H1 (cell line): Measurements from ENCODE around the gene PRKD3. TPM values are rescaled to one million over a fixed set of nuclear protein-coding genes. Genes with fewer than 3 reads are reported as not detected.

ENCODE experiments used
- CTCF ChIA-PET: fragments of 300-600 bp; sonication (Branson Sonifier 250); formaldehyde crosslinking; loops from one replicate; lab custom pipeline; 2021; ENCODE audit not compliant: partially characterized antibody; lab: Charles Lee
- POLR2A ChIA-PET: fragments of 300-600 bp; sonication (Branson Sonifier 250); formaldehyde crosslinking; loops from one replicate; lab custom pipeline; 2021; ENCODE audit warnings: inconsistent platforms; ENCODE audit not compliant: partially characterized antibody; lab: Charles Lee
- DNase-seq, 2 experiments: peaks; one replicate each; pipeline versions ENCODE4 v3.0.0 to v3.0.0-alpha.2; 2010 to 2022; ENCODE audit warnings: low spot score in 2 of 2, low read depth in 1 of 2, mixed read lengths in 1 of 2
- FAIRE-seq: peaks from 2 replicates; lab custom pipeline; 2011; peaks lifted over from hg19 to GRCh38; lab: Jason Lieb, UNC
- H2AFZ ChIP-seq: 2 replicates; pipeline ENCODE4 v1.8.1; 2012; ENCODE audit warnings: low read length, inconsistent platforms
- H2AK5ac ChIP-seq: 2 replicates; pipeline ENCODE4 v1.6.1; 2013; ENCODE audit warnings: low read depth, low read length
- H2BK120ac ChIP-seq: replicated peaks from 2 replicates; pipeline ENCODE3; 2013; ENCODE audit warnings: low read depth, low read length, inconsistent platforms
- H2BK12ac ChIP-seq: 2 replicates; pipeline ENCODE4 v1.6.1; 2013; ENCODE audit warnings: low read depth, low read length
- H2BK15ac ChIP-seq: 2 replicates; pipeline ENCODE4 v1.6.1; 2013; ENCODE audit warnings: low read length
- H2BK20ac ChIP-seq: 2 replicates; pipeline ENCODE4 v1.6.1; 2013; ENCODE audit warnings: low read length
- H2BK5ac ChIP-seq: 2 replicates; pipeline ENCODE4 v1.6.1; 2013; ENCODE audit warnings: low read depth, low read length
- H3K14ac ChIP-seq: 2 replicates; pipeline ENCODE4 v1.6.1; 2013; ENCODE audit warnings: inconsistent platforms; ENCODE audit not compliant: insufficient read length
- H3K18ac ChIP-seq: 2 replicates; pipeline ENCODE4 v1.6.1; 2013; ENCODE audit warnings: low read length; ENCODE audit errors: extremely low read depth
- H3K23ac ChIP-seq: 2 replicates; pipeline ENCODE4 v1.6.1; 2013; ENCODE audit warnings: inconsistent platforms; ENCODE audit not compliant: insufficient read length
- H3K23me2 ChIP-seq: 2 replicates; pipeline ENCODE4 v1.6.1; 2013; ENCODE audit warnings: low read depth, low read length
- H3K27ac ChIP-seq: 2 replicates; pipeline ENCODE4 v1.6.1; 2011; ENCODE audit warnings: low read depth, low read length, inconsistent platforms
- H3K27me3 ChIP-seq, 4 experiments: replicated peaks in 1 of 4; 1 replicate in 1 of 4; 2 replicates in 3 of 4; pipeline versions ENCODE4 v1.6.1 to v1.8.1; 2011 to 2013; ENCODE audit warnings: low read length in 3 of 4, mild to moderate bottlenecking in 3 of 4, inconsistent platforms in 2 of 4, mixed read lengths in 2 of 4, moderate library complexity in 1 of 4; ENCODE audit not compliant: control insufficient read depth in 3 of 4, insufficient read depth in 3 of 4; ENCODE audit errors: extremely low read depth in 1 of 4
- H3K36me3 ChIP-seq, 4 experiments: 2 replicates each; pipeline versions ENCODE4 v1.6.1 to v1.8.1; 2011 to 2013; ENCODE audit warnings: mild to moderate bottlenecking in 4 of 4, low read length in 3 of 4, moderate library complexity in 2 of 4, control low read depth in 1 of 4, inconsistent platforms in 1 of 4; ENCODE audit not compliant: insufficient read depth in 4 of 4, control insufficient read depth in 2 of 4
- H3K4ac ChIP-seq: replicated peaks from 2 replicates; pipeline ENCODE3; 2013; ENCODE audit warnings: low read length, low read depth, mixed read lengths, inconsistent platforms; ENCODE audit not compliant: insufficient read length
- H3K4me1 ChIP-seq, 4 experiments: replicated peaks in 1 of 4; 1 replicate in 1 of 4; 2 replicates in 3 of 4; pipeline versions ENCODE4 v1.6.1 to v1.8.1; 2011 to 2013; ENCODE audit warnings: low read length in 3 of 4, inconsistent platforms in 2 of 4, mixed read lengths in 1 of 4; ENCODE audit not compliant: insufficient read depth in 4 of 4, control insufficient read depth in 3 of 4
- H3K4me2 ChIP-seq, 2 experiments: 2 replicates each; pipeline versions ENCODE4 v1.6.1 to v1.8.1; 2011 to 2013; ENCODE audit warnings: low read depth in 2 of 2, low read length in 2 of 2, control low read depth in 1 of 2, inconsistent platforms in 1 of 2, mild to moderate bottlenecking in 1 of 2; ENCODE audit not compliant: insufficient read depth in 1 of 2
- H3K4me3 ChIP-seq, 4 experiments: fragments of 200-600, 300-600 bp in 1 of 4; sonication (generic), shearing (Covaris generic), sonication (Bioruptor Twin) in 1 of 4; 2 replicates each; pipeline versions ENCODE4 v1.5.1 to v1.8.1; 2011 to 2016; ENCODE audit warnings: low read length in 4 of 4, low read depth in 3 of 4, control low read depth in 2 of 4, inconsistent platforms in 2 of 4, mild to moderate bottlenecking in 2 of 4, mixed read lengths in 1 of 4, moderate library complexity in 1 of 4; ENCODE audit not compliant: insufficient read depth in 2 of 4; ENCODE audit errors: extremely low read depth in 1 of 4
- H3K56ac ChIP-seq: replicated peaks from 2 replicates; pipeline ENCODE3; 2013; ENCODE audit warnings: low read depth, mild to moderate bottlenecking, mixed read lengths, low read length, inconsistent platforms; ENCODE audit not compliant: insufficient read length
- H3K79me1 ChIP-seq: 2 replicates; pipeline ENCODE4 v1.6.1; 2013; ENCODE audit warnings: low read depth, low read length, control low read depth
- H3K79me2 ChIP-seq, 2 experiments: 2 replicates each; pipeline versions ENCODE4 v1.6.1 to v1.8.1; 2012 to 2013; ENCODE audit warnings: low read length in 2 of 2, mild to moderate bottlenecking in 2 of 2, inconsistent platforms in 1 of 2; ENCODE audit not compliant: insufficient read depth in 2 of 2, control insufficient read depth in 1 of 2
- H3K9ac ChIP-seq, 4 experiments: replicated peaks in 1 of 4; 1 replicate in 1 of 4; 2 replicates in 3 of 4; pipeline versions ENCODE4 v1.6.1 to v1.8.1; 2011 to 2013; ENCODE audit warnings: low read depth in 3 of 4, low read length in 3 of 4, control low read depth in 2 of 4, mild to moderate bottlenecking in 2 of 4, moderate library complexity in 2 of 4, inconsistent platforms in 1 of 4; ENCODE audit errors: extremely low read depth in 1 of 4
- H3K9me3 ChIP-seq, 2 experiments: 2 replicates each; pipeline versions ENCODE4 v1.6.1 to v1.8.1; 2012 to 2013; ENCODE audit warnings: mild to moderate bottlenecking in 2 of 2, moderate library complexity in 2 of 2, control low read depth in 1 of 2, inconsistent platforms in 1 of 2, low read depth in 1 of 2, low read length in 1 of 2, mixed read lengths in 1 of 2; ENCODE audit not compliant: insufficient read depth in 2 of 2
- H4K20me1 ChIP-seq, 2 experiments: replicated peaks in 1 of 2; 2 replicates each; pipeline versions ENCODE3 to v1.8.1; 2011 to 2013; ENCODE audit warnings: inconsistent platforms in 2 of 2, low read length in 2 of 2, mild to moderate bottlenecking in 1 of 2; ENCODE audit not compliant: insufficient read depth in 2 of 2, control insufficient read depth in 1 of 2
- H4K5ac ChIP-seq: 2 replicates; pipeline ENCODE4 v1.6.1; 2013; ENCODE audit warnings: low read length, low read depth, mixed read lengths, inconsistent platforms; ENCODE audit not compliant: insufficient read length
- H4K8ac ChIP-seq: 2 replicates; pipeline ENCODE4 v1.8.0; 2013; ENCODE audit warnings: mild to moderate bottlenecking, moderate library complexity, low read length, inconsistent platforms; ENCODE audit not compliant: insufficient read depth; ENCODE audit errors: extremely low read depth
- H4K91ac ChIP-seq: replicated peaks from 2 replicates; pipeline ENCODE3; 2013; ENCODE audit warnings: low read length, mixed read lengths, inconsistent platforms; ENCODE audit not compliant: insufficient read length
- ATF2 ChIP-seq: IDR thresholded peaks from 2 replicates; pipeline ENCODE4 v1.6.1; 2012; ENCODE audit warnings: low read length, inconsistent platforms
- CEBPB ChIP-seq: IDR thresholded peaks from 2 replicates; pipeline ENCODE4 v1.6.1; 2012; ENCODE audit warnings: low read depth, low read length
- SIN3A ChIP-seq, 2 experiments: IDR thresholded peaks in 1 of 2; conservative IDR thresholded peaks in 1 of 2; 2 replicates each; pipeline ENCODE4 v1.6.1; 2011 to 2012; ENCODE audit warnings: low read length in 2 of 2, improper control_type of control experiment in 1 of 2, low read depth in 1 of 2, mild to moderate bottlenecking in 1 of 2
- SIRT6 ChIP-seq: IDR thresholded peaks from one replicate; pipeline ENCODE4 v1.7.1; 2012; ENCODE audit warnings: low read length, inconsistent platforms
- TBP ChIP-seq: IDR thresholded peaks from 2 replicates; pipeline ENCODE4 v1.6.1; 2011; ENCODE audit warnings: low read depth, low read length, improper control_type of control experiment
- YY1 ChIP-seq: IDR thresholded peaks from 2 replicates; pipeline ENCODE4 v1.6.1; 2011; ENCODE audit warnings: low read depth, mild to moderate bottlenecking, low read length
- WGBS, 2 experiments: shearing (Covaris generic) in 1 of 2; methylation state at CpG; one replicate each; pipeline versions ENCODE4 v1.1.6 to v1.1.7; 2013 to 2015; ENCODE audit warnings: low lambda C conversion rate in 2 of 2, mixed read lengths in 2 of 2, inconsistent platforms in 1 of 2, low coverage in 1 of 2, missing lambda C conversion rate in 1 of 2; ENCODE audit not compliant: insufficient replicate concordance in 2 of 2, insufficient coverage in 1 of 2, insufficient read length in 1 of 2; ENCODE audit errors: extremely low coverage in 1 of 2, missing lambda C conversion rate in 1 of 2; 5-methylcytosine and 5-hydroxymethylcytosine counted together
- polyA plus RNA-seq, 7 experiments: library from polyadenylated mRNA; depleted of rRNA in 3 of 7; stranded (reverse) in 5 of 7; unstranded in 2 of 7; fragments of >200 nt in 5 of 7; fragments of 200-250 nt in 2 of 7; gene quantifications; 1 replicate in 5 of 7; 2 replicates in 1 of 7; 4 replicates in 1 of 7; pipeline versions ENCODE4 v1.2.1 to v1.2.3, GENCODE V29; 2011 to 2013; ENCODE audit warnings: missing spikeins in 2 of 7, mixed read lengths in 2 of 7
- total RNA-seq: library from RNA; stranded (reverse); fragmentation: NEBNext Ultra II Directional; extraction: Animal tissue kit (Norgen Biotek cat#: 25700); gene quantifications from 2 replicates; pipeline ENCODE4 v1.2.1, GENCODE V29; 2021

The PRKD3 gene
- total and polyA plus RNA-seq, 2 of the 8 experiments (the other 6 are each of a cell fraction or from before 2014, with no cell fraction given), result 12.0 to 63.3 TPM

GRCh38 chr2:37332560-37332959 lies 7.9 kb upstream of the PRKD3 start:
- no peak overlapping the region for H2AK5ac ChIP-seq
- no peak overlapping the region for H3K4me3 ChIP-seq
- H2AFZ ChIP-seq, result no peak overlapping the region
- no peaks in the 10 kb centered on the region for H3K9me3 ChIP-seq
- no peak overlapping the region; a peak in 1 of 7 replicates for H3K9ac ChIP-seq
- H2BK120ac ChIP-seq, result no peak overlapping the region
- no peaks in the 10 kb centered on the region for H3K4me1 ChIP-seq
- CTCF ChIA-PET, result no interaction called here
- no peak overlapping the region for H2BK5ac ChIP-seq
- H3K36me3 ChIP-seq, result no peaks in the 10 kb centered on the region
- H3K14ac ChIP-seq, result no peak overlapping the region
- H4K20me1 ChIP-seq, result no peaks in the 10 kb centered on the region
- H3K18ac ChIP-seq, result no peak overlapping the region
- no peaks in the 10 kb centered on the region for H3K79me1 ChIP-seq
- no peak overlapping the region for H3K56ac ChIP-seq
- no peak overlapping the region for H4K5ac ChIP-seq
- DNase-seq, result no peak
- no peak for FAIRE-seq
- no peak overlapping the region for H3K4ac ChIP-seq
- TF ChIP-seq SIN3A (conservative IDR thresholded peaks at IDR 0.05 in 1 of 2, IDR thresholded peaks at IDR 0.05 in 1 of 2; ENCODE audit: low read depth in 1 of 2, low read length in 2 of 2) (no peak), YY1 (no peak), TBP (no peak), SIRT6 (no peak), CEBPB (peak; percentile 96), ATF2 (no peak)
- H4K91ac ChIP-seq, result no peak overlapping the region
- H2BK20ac ChIP-seq, result no peak overlapping the region
- no peak overlapping the region for H3K23ac ChIP-seq
- no peaks in the 10 kb centered on the region for H3K27me3 ChIP-seq
- H3K23me2 ChIP-seq, result no peaks in the 10 kb centered on the region
- no peak overlapping the region for H3K27ac ChIP-seq
- H3K79me2 ChIP-seq, result no peaks in the 10 kb centered on the region
- POLR2A ChIA-PET, result no interaction called here
- no peak overlapping the region for H2BK12ac ChIP-seq
- no peak overlapping the region for H2BK15ac ChIP-seq
- H4K8ac ChIP-seq, result no peak overlapping the region
- no peak overlapping the region for H3K4me2 ChIP-seq
- WGBS, 2 experiments, result 85% methylated on average over 3 of the region's 3 CpGs; no CpG with 5 or more reads in 1 of the 2 experiments
